IMR-90 (cell line): ENCODE data around the gene MAP1LC3B2. TPM values are rescaled to one million over a fixed set of nuclear protein-coding genes. Genes with fewer than 3 reads are reported as not detected.

Source experiments
- ATAC-seq: fragments of 200-7000 bp; cut with Tn5 transposase; 2 replicates; pipeline ENCODE4 v1.9.1; 2020; ENCODE audit warnings: low read depth, mild to moderate bottlenecking, moderate library complexity
- BruUV-seq: library from RNA; stranded (reverse); fragments of 400-500 nt; replicated peaks from 2 replicates; lab custom pipeline; 2021; lab: Mats Ljungman, UMichigan
- CTCF ChIA-PET: fragments of 300-600 bp; formaldehyde crosslinking; extraction: SDS; loops from one replicate; lab custom pipeline; 2021; ENCODE audit warnings: antibody characterized with exemption; lab: Yijun Ruan, JAX
- POLR2A ChIA-PET: fragments of 300-600 bp; sonication (Branson Sonifier 250); formaldehyde crosslinking; loops from one replicate; lab custom pipeline; 2022; ENCODE audit warnings: antibody characterized with exemption; ENCODE audit not compliant: unreplicated experiment; lab: Charles Lee
- DNase-seq: peaks from one replicate; pipeline ENCODE4 v3.0.0; 2013
- H2AFZ ChIP-seq: replicated peaks from 2 replicates; pipeline ENCODE3; 2013; ENCODE audit warnings: low read length, mild to moderate bottlenecking; ENCODE audit not compliant: poor library complexity
- H2AK5ac ChIP-seq: 2 replicates; pipeline ENCODE4 v1.6.1; 2013; ENCODE audit warnings: low read depth, low read length, inconsistent platforms
- H2AK9ac ChIP-seq: replicated peaks from 2 replicates; pipeline ENCODE3; 2013; ENCODE audit warnings: mild to moderate bottlenecking, low read depth, low read length, moderate library complexity; ENCODE audit not compliant: poor library complexity
- H2BK120ac ChIP-seq: 2 replicates; pipeline ENCODE4 v1.6.1; 2013; ENCODE audit warnings: low read depth, low read length, inconsistent platforms
- H2BK15ac ChIP-seq: 3 replicates; pipeline ENCODE4 v1.6.1; 2013; ENCODE audit warnings: low read depth, low read length, inconsistent platforms
- H2BK20ac ChIP-seq: 2 replicates; pipeline ENCODE4 v1.6.1; 2013; ENCODE audit warnings: low read depth, mild to moderate bottlenecking, inconsistent platforms, low read length, moderate library complexity
- H2BK5ac ChIP-seq: 2 replicates; pipeline ENCODE4 v1.6.1; 2013; ENCODE audit warnings: mild to moderate bottlenecking, low read depth, low read length, inconsistent platforms; ENCODE audit not compliant: poor library complexity, severe bottlenecking
- H3K14ac ChIP-seq: replicated peaks from 2 replicates; pipeline ENCODE4 v1.6.1; 2013; ENCODE audit warnings: low read depth, low read length, inconsistent platforms
- H3K18ac ChIP-seq: 2 replicates; pipeline ENCODE4 v1.6.1; 2013; ENCODE audit warnings: low read depth, low read length, control low read depth
- H3K23ac ChIP-seq: 2 replicates; pipeline ENCODE4 v1.6.1; 2013; ENCODE audit warnings: low read depth, low read length, inconsistent platforms
- H3K27ac ChIP-seq: 2 replicates; pipeline ENCODE4 v1.5.1; 2013; ENCODE audit warnings: mild to moderate bottlenecking, control low read depth, low read length; ENCODE audit not compliant: insufficient read depth
- H3K27me3 ChIP-seq: 2 replicates; pipeline ENCODE4 v1.6.1; 2013; ENCODE audit warnings: low read length; ENCODE audit not compliant: control insufficient read depth, insufficient read depth
- H3K36me3 ChIP-seq: 2 replicates; pipeline ENCODE4 v1.6.1; 2013; ENCODE audit warnings: low read length, mixed read lengths; ENCODE audit not compliant: control insufficient read depth, insufficient read depth
- H3K4ac ChIP-seq: 2 replicates; pipeline ENCODE4 v1.6.1; 2013; ENCODE audit warnings: low read depth, low read length, inconsistent platforms
- H3K4me1 ChIP-seq: 2 replicates; pipeline ENCODE4 v1.6.1; 2013; ENCODE audit warnings: low read length, mixed read lengths; ENCODE audit not compliant: control insufficient read depth, insufficient read depth
- H3K4me2 ChIP-seq: 2 replicates; pipeline ENCODE4 v1.6.1; 2013; ENCODE audit warnings: low read depth, mild to moderate bottlenecking, control low read depth, low read length, moderate library complexity
- H3K4me3 ChIP-seq: 2 replicates; pipeline ENCODE4 v1.5.1; 2013; ENCODE audit warnings: low read depth, mild to moderate bottlenecking, control low read depth, low read length, moderate library complexity; ENCODE audit not compliant: insufficient read depth
- H3K56ac ChIP-seq: 2 replicates; pipeline ENCODE4 v1.6.1; 2013; ENCODE audit warnings: low read length, inconsistent platforms; ENCODE audit not compliant: insufficient read depth; ENCODE audit errors: extremely low read depth
- H3K79me1 ChIP-seq, 2 experiments: 2 replicates each; pipeline ENCODE4 v1.6.1; 2013; ENCODE audit warnings: low read length in 2 of 2, inconsistent platforms in 1 of 2, low read depth in 1 of 2
- H3K9ac ChIP-seq: 2 replicates; pipeline ENCODE4 v1.6.1; 2013; ENCODE audit warnings: low read depth, low read length, control low read depth
- H3K9me1 ChIP-seq: 2 replicates; pipeline ENCODE4 v1.6.1; 2013; ENCODE audit warnings: low read length, inconsistent platforms; ENCODE audit not compliant: insufficient read depth
- H3K9me3 ChIP-seq: 2 replicates; pipeline ENCODE4 v1.6.1; 2013; ENCODE audit warnings: low read length; ENCODE audit not compliant: control insufficient read depth, insufficient read depth
- H4K20me1 ChIP-seq: 2 replicates; pipeline ENCODE4 v1.6.1; 2013; ENCODE audit warnings: low read length, inconsistent platforms; ENCODE audit not compliant: insufficient read depth
- H4K5ac ChIP-seq: 2 replicates; pipeline ENCODE4 v1.6.1; 2013; ENCODE audit warnings: mild to moderate bottlenecking, low read depth, low read length, control low read depth
- H4K8ac ChIP-seq, 2 experiments: 2 replicates each; pipeline ENCODE4 v1.6.1; 2013; ENCODE audit warnings: low read depth in 2 of 2, low read length in 2 of 2, control low read depth in 1 of 2, inconsistent platforms in 1 of 2
- H4K91ac ChIP-seq: 2 replicates; pipeline ENCODE4 v1.6.1; 2013; ENCODE audit warnings: low read depth, low read length, inconsistent platforms; ENCODE audit not compliant: insufficient read depth
- BHLHE40 ChIP-seq: fragments of 150-350 bp; IDR thresholded peaks from 2 replicates; pipeline ENCODE4 v1.6.1; 2016; ENCODE audit warnings: mild to moderate bottlenecking, low read depth, low read length
- CEBPB ChIP-seq: IDR thresholded peaks from 2 replicates; pipeline ENCODE4 v1.6.1; 2012; ENCODE audit warnings: low read depth, low read length, improper control_type of control experiment
- CHD1 ChIP-seq: IDR thresholded peaks from 2 replicates; pipeline ENCODE4 v1.6.1; 2012; ENCODE audit warnings: low read depth, low read length, improper control_type of control experiment
- FOS ChIP-seq: fragments of 150-350 bp; IDR thresholded peaks from 2 replicates; pipeline ENCODE4 v1.6.1; 2016; ENCODE audit warnings: low read depth, low read length
- MAFK ChIP-seq: IDR thresholded peaks from 2 replicates; pipeline ENCODE4 v1.6.1; 2012; ENCODE audit warnings: low read depth, low read length, improper control_type of control experiment
- MAZ ChIP-seq: IDR thresholded peaks from 2 replicates; pipeline ENCODE4 v1.6.1; 2012; ENCODE audit warnings: low read depth, mild to moderate bottlenecking, low read length, improper control_type of control experiment, moderate library complexity, borderline replicate concordance
- MXI1 ChIP-seq: IDR thresholded peaks from 2 replicates; pipeline ENCODE4 v1.6.1; 2012; ENCODE audit warnings: low read depth, mild to moderate bottlenecking, low read length, moderate library complexity, borderline replicate concordance
- NFE2L2 ChIP-seq: fragments of 150-350 bp; IDR thresholded peaks from 2 replicates; pipeline ENCODE4 v1.6.1; 2016; ENCODE audit warnings: low read depth, mild to moderate bottlenecking, low read length
- POLR2A ChIP-seq: IDR thresholded peaks from 2 replicates; pipeline ENCODE4 v1.6.1; 2012; ENCODE audit warnings: mild to moderate bottlenecking, low read depth, low read length
- RAD21 ChIP-seq: IDR thresholded peaks from 2 replicates; pipeline ENCODE4 v1.6.1; 2012; ENCODE audit warnings: low read length, improper control_type of control experiment
- RCOR1 ChIP-seq: IDR thresholded peaks from 2 replicates; pipeline ENCODE4 v1.6.1; 2012; ENCODE audit warnings: mild to moderate bottlenecking, low read length, improper control_type of control experiment; ENCODE audit not compliant: insufficient replicate concordance
- RFX5 ChIP-seq: IDR thresholded peaks from 2 replicates; pipeline ENCODE4 v1.8.0; 2012; ENCODE audit warnings: low read depth, mild to moderate bottlenecking, low read length, moderate library complexity
- SMC3 ChIP-seq: fragments of 150-350 bp; IDR thresholded peaks from 2 replicates; pipeline ENCODE4 v1.6.1; 2016; ENCODE audit warnings: low read depth, mild to moderate bottlenecking, antibody characterized with exemption, low read length, moderate library complexity
- WGBS, 2 experiments: methylation state at CpG; one replicate each; pipeline versions ENCODE4 v1.1.5 to v1.1.7; 2013; ENCODE audit warnings: missing lambda C conversion rate in 2 of 2; ENCODE audit not compliant: insufficient read length in 1 of 2; ENCODE audit errors: extremely low coverage in 2 of 2; 5-methylcytosine and 5-hydroxymethylcytosine counted together
- dilution Hi-C: fragments of 300-500 bp; cut with HindIII; formaldehyde crosslinking; loops from one replicate; pipeline ENCODE4 v1.14.3; 2018; ENCODE audit warnings: low sequenced_read_pairs; ENCODE audit not compliant: unreplicated experiment
- in situ Hi-C: fragments of 300-500 bp; cut with MboI; formaldehyde crosslinking; loops from 3 replicates; pipeline ENCODE4 v1.14.3; 2019; ENCODE audit warnings: low sequenced_read_pairs, inconsistent platforms, mixed read lengths
- intact Hi-C: fragments of 100-400 bp; cut with micrococcal nuclease; formaldehyde crosslinking; loops from 2 replicates; pipeline ENCODE4 v1.10.0; 2022
- polyA plus RNA-seq, 3 experiments: library from polyadenylated mRNA; depleted of rRNA; stranded (reverse); fragments of >200 nt; gene quantifications; 2 replicates each; pipeline ENCODE4 v1.2.3, GENCODE V29; 2012; ENCODE audit warnings: low replicate concordance in 1 of 3
- total RNA-seq: library from RNA; depleted of rRNA; stranded (reverse); fragments of >200 nt; gene quantifications from 2 replicates; pipeline ENCODE4 v1.2.3, GENCODE V29; 2012
- TF ChIP-seq, protein P1 (sequence below): conservative IDR thresholded peaks from 2 replicates; pipeline ENCODE4 v1.5.1; 2012; ENCODE audit warnings: mild to moderate bottlenecking, low read depth, low read length, improper control_type of control experiment
- TF ChIP-seq, protein P2 (sequence below): fragments of 150-350 bp; IDR thresholded peaks from 2 replicates; pipeline ENCODE4 v1.6.1; 2016; ENCODE audit warnings: low read depth, mild to moderate bottlenecking, low read length, moderate library complexity, borderline replicate concordance
- TF ChIP-seq, protein P3 (sequence below): fragments of 150-350 bp; IDR thresholded peaks from 2 replicates; pipeline ENCODE4 v1.6.1; 2017; ENCODE audit warnings: mild to moderate bottlenecking, antibody characterized with exemption, low read length, low read depth

MAP1LC3B2 gene
- total and polyA plus RNA-seq, 2 of the 4 experiments (the other 2 are of a cell fraction) = 1.4 TPM; not detected in 1

DNA sequence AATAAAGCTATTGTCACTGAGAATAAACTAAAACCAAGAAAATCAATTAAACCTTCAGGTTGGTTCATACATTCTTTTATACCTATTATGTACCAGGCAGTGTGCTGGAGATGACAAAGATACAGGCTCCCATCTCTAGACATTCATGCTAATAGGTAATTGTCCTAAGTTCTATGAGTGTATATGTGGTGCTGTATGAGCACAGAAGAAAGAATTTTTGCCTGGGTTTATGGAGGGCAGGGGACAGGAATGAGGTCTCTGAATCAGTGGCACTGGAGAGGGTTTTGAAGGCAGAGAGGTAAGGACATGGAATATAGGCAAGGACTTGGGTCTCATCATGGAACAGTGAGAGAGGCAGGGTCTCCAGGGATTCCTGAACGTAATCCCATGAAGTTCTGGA is 38.7 kb downstream of the MAP1LC3B2 start:
- H3K4me3 ChIP-seq = no peak overlapping the region
- no peak overlapping the region for H4K91ac ChIP-seq
- WGBS, 2 experiments = 100% methylated on average over 1 of the region's 1 CpG; no CpG with 5 or more reads in 1 of the 2 experiments
- H2AFZ ChIP-seq = no peak overlapping the region
- H3K9ac ChIP-seq = no peak overlapping the region; the same call in 1 of the 2 replicates
- H3K27me3 ChIP-seq = no peaks in the 10 kb centered on the region
- no peak overlapping the region for H4K8ac ChIP-seq
- H2AK5ac ChIP-seq = peak overlapping the region; percentile 52; the same call in 1 of the 2 replicates
- H3K56ac ChIP-seq = no peak overlapping the region
- POLR2A ChIA-PET = no interaction called here
- no TSS peak for BruUV-seq
- no peak for DNase-seq
- no peak overlapping the region for H2BK120ac ChIP-seq
- no peaks in the 10 kb centered on the region for H3K79me1 ChIP-seq
- 0 out of 2 replicates have a peak overlapping the region, but pooled peaks have one; percentile 20 for H4K5ac ChIP-seq
- TF ChIP-seq, protein P1, sequence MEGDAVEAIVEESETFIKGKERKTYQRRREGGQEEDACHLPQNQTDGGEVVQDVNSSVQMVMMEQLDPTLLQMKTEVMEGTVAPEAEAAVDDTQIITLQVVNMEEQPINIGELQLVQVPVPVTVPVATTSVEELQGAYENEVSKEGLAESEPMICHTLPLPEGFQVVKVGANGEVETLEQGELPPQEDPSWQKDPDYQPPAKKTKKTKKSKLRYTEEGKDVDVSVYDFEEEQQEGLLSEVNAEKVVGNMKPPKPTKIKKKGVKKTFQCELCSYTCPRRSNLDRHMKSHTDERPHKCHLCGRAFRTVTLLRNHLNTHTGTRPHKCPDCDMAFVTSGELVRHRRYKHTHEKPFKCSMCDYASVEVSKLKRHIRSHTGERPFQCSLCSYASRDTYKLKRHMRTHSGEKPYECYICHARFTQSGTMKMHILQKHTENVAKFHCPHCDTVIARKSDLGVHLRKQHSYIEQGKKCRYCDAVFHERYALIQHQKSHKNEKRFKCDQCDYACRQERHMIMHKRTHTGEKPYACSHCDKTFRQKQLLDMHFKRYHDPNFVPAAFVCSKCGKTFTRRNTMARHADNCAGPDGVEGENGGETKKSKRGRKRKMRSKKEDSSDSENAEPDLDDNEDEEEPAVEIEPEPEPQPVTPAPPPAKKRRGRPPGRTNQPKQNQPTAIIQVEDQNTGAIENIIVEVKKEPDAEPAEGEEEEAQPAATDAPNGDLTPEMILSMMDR = no peak
- no peak for TF ChIP-seq CHD1
- TF ChIP-seq SMC3 = no peak
- TF ChIP-seq, protein P2, sequence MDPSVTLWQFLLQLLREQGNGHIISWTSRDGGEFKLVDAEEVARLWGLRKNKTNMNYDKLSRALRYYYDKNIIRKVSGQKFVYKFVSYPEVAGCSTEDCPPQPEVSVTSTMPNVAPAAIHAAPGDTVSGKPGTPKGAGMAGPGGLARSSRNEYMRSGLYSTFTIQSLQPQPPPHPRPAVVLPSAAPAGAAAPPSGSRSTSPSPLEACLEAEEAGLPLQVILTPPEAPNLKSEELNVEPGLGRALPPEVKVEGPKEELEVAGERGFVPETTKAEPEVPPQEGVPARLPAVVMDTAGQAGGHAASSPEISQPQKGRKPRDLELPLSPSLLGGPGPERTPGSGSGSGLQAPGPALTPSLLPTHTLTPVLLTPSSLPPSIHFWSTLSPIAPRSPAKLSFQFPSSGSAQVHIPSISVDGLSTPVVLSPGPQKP = no peak
- no peak for TF ChIP-seq RFX5
- no peak for TF ChIP-seq RCOR1
- TF ChIP-seq CEBPB = no peak
- no peak for TF ChIP-seq MXI1
- TF ChIP-seq NFE2L2 = no peak
- TF ChIP-seq MAFK = no peak
- TF ChIP-seq FOS = no peak
- no peak for TF ChIP-seq BHLHE40
- TF ChIP-seq POLR2A = no peak
- TF ChIP-seq, protein P3, sequence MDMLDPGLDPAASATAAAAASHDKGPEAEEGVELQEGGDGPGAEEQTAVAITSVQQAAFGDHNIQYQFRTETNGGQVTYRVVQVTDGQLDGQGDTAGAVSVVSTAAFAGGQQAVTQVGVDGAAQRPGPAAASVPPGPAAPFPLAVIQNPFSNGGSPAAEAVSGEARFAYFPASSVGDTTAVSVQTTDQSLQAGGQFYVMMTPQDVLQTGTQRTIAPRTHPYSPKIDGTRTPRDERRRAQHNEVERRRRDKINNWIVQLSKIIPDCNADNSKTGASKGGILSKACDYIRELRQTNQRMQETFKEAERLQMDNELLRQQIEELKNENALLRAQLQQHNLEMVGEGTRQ = no peak
- TF ChIP-seq RAD21 = no peak
- TF ChIP-seq MAZ = no peak
- H2BK15ac ChIP-seq = no peak overlapping the region
- no peak overlapping the region for H2BK5ac ChIP-seq
- peaks cover 12% of the 10 kb centered on the region for H3K9me1 ChIP-seq
- dilution Hi-C loops = no loop called here
- peaks cover 11% of the 10 kb centered on the region for H3K4me1 ChIP-seq
- H3K27ac ChIP-seq = no peak overlapping the region
- no peaks in the 10 kb centered on the region for H3K9me3 ChIP-seq
- in situ Hi-C loops = loop anchor here (10.0 kb wide), 2 partner anchors 313 to 603 kb away; no protein-coding TSS in a partner anchor
- H3K18ac ChIP-seq = no peak overlapping the region
- H4K20me1 ChIP-seq = no peaks in the 10 kb centered on the region
- H2AK9ac ChIP-seq = no peak overlapping the region
- no peak overlapping the region for H3K4me2 ChIP-seq
- H3K14ac ChIP-seq = 0 out of 2 replicates have a peak overlapping the region, but pooled peaks have one; percentile 13
- intact Hi-C loops = loop anchor here (5.0 kb wide), 4 partner anchors 166 to 601 kb away; no protein-coding TSS in a partner anchor
- no peak for ATAC-seq
- CTCF ChIA-PET = no interaction called here
- no peak overlapping the region for H3K4ac ChIP-seq
- H2BK20ac ChIP-seq = peak overlapping the region; percentile 2
- H3K36me3 ChIP-seq = no peaks in the 10 kb centered on the region
- no peak overlapping the region for H3K23ac ChIP-seq
